Rectal smooth muscle tissue (tissue), 1 donor: Measurements from ENCODE around the gene ATP11A.

Experiments used
- H3K27ac ChIP-seq: one replicate; pipeline ENCODE4 v1.7.0; 2013; ENCODE audit warnings: low read depth, low read length, inconsistent platforms
- H3K27me3 ChIP-seq: one replicate; pipeline ENCODE4 v1.7.0; 2013; ENCODE audit warnings: low read length; ENCODE audit not compliant: control insufficient read depth, insufficient read depth
- H3K36me3 ChIP-seq: one replicate; pipeline ENCODE4 v1.7.0; 2013; ENCODE audit warnings: low read length; ENCODE audit not compliant: control insufficient read depth, insufficient read depth
- H3K4me1 ChIP-seq: one replicate; pipeline ENCODE4 v1.7.0; 2013; ENCODE audit warnings: low read length; ENCODE audit not compliant: control insufficient read depth, insufficient read depth
- H3K4me3 ChIP-seq: one replicate; pipeline ENCODE4 v1.7.0; 2013; ENCODE audit warnings: low read length
- H3K9ac ChIP-seq: one replicate; pipeline ENCODE4 v1.7.0; 2013; ENCODE audit warnings: low read length

ATP11A gene

GRCh38 chr13:112689303-112690245 lies at the start of gene ATP11A:
ATP11A (plus strand) TSS chr13:112690038; CDS start chr13:112690417, 379 bp downstream.
- peak within 1 kb of the TSS; percentile 78 for H3K9ac ChIP-seq
- H3K4me1 ChIP-seq: peaks cover 8% of the 10 kb centered on the region
- H3K27ac ChIP-seq: peak within 1 kb of the TSS; percentile 85
- no peaks in the 10 kb centered on the region for H3K36me3 ChIP-seq
- H3K4me3 ChIP-seq: peak within 1 kb of the TSS; percentile 71
- H3K27me3 ChIP-seq: no peaks in the 10 kb centered on the region

DNA sequence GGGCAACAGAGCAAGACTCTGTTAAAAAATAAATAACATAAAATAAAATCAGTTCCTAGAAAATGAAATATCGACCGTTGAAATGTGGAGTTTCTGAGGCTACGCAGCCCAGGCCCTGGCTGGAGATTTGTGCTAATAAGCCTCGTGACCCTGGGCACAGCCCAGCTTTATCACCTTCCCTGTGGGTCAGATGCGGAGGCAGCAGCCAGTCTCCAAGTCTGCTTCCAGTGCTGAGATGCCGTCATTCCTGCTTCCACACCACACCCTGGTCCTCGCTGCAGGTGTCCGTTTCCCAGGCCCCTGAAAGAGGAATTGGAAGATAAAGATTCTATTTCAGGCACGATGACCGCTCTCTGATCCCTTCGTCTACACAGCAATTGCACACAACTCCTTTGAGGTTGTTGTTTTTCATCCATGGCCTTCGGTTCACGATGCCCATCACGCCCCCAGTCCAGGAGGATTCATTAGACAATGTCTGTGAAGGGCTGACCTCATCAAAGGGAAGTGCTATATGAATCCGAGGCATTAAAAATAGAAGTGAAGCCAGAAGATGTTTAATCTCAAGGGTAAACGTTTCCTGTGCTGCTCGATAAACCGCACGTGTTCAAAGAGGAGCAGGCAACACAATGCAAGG lies 48.3 kb upstream of the ATP11A start:
- Histone ChIP-seq H3K27me3 (no peaks in the 10 kb centered on the region), H3K9ac (no peak overlapping the region), H3K4me1 (no peaks in the 10 kb centered on the region), H3K27ac (no peak overlapping the region), H3K4me3 (no peak overlapping the region), H3K36me3 (no peaks in the 10 kb centered on the region)

DNA sequence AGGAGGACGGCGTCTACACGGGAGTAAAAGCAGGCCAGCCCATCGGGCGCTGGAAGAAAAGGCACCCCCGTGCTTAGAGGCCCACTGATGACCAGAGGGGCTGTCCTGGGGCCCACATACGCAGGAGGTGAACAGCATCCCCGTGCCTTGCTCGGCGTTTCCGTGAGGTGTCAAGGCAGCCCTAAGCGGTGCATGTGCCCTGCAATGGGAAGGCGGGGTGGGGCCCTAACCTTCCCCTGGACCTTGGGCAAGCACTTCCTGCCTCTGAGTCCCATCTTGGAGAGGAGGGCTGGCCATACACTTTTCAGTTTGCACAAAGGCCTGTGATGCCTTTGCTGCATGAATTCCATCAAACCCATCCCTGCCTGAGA lies 47.8 kb upstream of the ATP11A start:
- Histone ChIP-seq H3K9ac (no peak overlapping the region), H3K4me1 (no peaks in the 10 kb centered on the region), H3K27me3 (no peaks in the 10 kb centered on the region), H3K36me3 (no peaks in the 10 kb centered on the region), H3K27ac (no peak overlapping the region), H3K4me3 (no peak overlapping the region)

- no peak overlapping the region for H3K9ac ChIP-seq
- H3K27ac ChIP-seq: no peak overlapping the region
- H3K36me3 ChIP-seq: no peaks in the 10 kb centered on the region
- no peak overlapping the region for H3K4me3 ChIP-seq
- H3K4me1 ChIP-seq: no peaks in the 10 kb centered on the region
- no peaks in the 10 kb centered on the region for H3K27me3 ChIP-seq
Observed at GRCh38 chr13:112643759-112644459, 45.9 kb upstream of the ATP11A start.

GRCh38 chr13:112645327-112645914 lies 44.4 kb upstream of the ATP11A start:
- Histone ChIP-seq H3K36me3 (no peaks in the 10 kb centered on the region), H3K4me3 (no peak overlapping the region), H3K27me3 (no peaks in the 10 kb centered on the region), H3K4me1 (no peaks in the 10 kb centered on the region), H3K9ac (no peak overlapping the region), H3K27ac (no peak overlapping the region)

DNA sequence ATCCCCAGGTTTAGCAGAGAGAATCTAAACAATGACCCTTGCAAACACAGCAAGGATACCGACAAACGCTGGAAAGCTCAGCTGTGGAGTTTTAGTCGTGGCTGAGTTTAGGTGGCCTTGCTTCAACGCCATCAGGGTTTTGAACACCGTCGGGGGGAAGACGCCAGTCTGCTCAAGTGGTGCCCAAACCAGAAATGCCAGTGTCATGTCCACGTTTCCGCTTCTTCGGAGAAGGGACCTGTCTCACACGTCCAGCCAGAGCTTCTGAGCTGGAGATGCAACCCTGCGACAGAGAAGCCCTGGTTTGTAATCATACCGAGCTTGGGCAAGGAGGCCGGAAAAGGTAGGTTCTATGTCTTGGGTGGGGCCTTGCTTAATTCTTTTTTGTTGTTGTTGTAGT lies 42.6 kb upstream of the ATP11A start:
- Histone ChIP-seq H3K4me1 (peaks cover 15% of the 10 kb centered on the region), H3K4me3 (no peak overlapping the region), H3K36me3 (no peaks in the 10 kb centered on the region), H3K9ac (no peak overlapping the region), H3K27me3 (no peaks in the 10 kb centered on the region), H3K27ac (no peak overlapping the region)

GRCh38 chr13:112648101-112648500 lies 41.7 kb upstream of the ATP11A start:
- Histone ChIP-seq H3K36me3 (no peaks in the 10 kb centered on the region), H3K27me3 (no peaks in the 10 kb centered on the region), H3K27ac (no peak overlapping the region), H3K9ac (no peak overlapping the region), H3K4me3 (no peak overlapping the region), H3K4me1 (peaks cover 21% of the 10 kb centered on the region)

- no peak overlapping the region for H3K4me3 ChIP-seq
- H3K36me3 ChIP-seq: no peaks in the 10 kb centered on the region
- no peak overlapping the region for H3K27ac ChIP-seq
- no peak overlapping the region for H3K9ac ChIP-seq
- no peaks in the 10 kb centered on the region for H3K27me3 ChIP-seq
- peaks cover 21% of the 10 kb centered on the region for H3K4me1 ChIP-seq
Observed at GRCh38 chr13:112648966-112649690, 40.7 kb upstream of the ATP11A start.

DNA sequence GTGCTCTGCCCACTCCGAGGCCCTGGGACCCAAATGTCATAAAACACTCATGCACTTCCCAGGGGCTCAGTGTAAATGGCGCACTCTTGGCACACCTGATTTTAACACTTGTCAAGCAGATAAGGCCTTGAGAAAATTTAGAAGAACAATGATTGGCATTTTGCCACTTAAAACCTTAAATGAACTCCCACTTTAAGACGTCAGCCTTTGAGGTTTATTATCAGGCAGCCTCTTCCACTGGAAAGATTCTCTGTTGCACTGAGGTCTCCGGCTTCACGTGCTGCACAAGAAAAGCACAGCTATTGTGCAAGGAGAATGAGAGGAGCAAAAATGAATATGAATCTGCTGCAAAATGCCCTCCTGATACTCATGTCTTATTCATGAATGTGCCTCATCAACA lies 38.5 kb upstream of the ATP11A start:
- H3K27ac ChIP-seq: peak overlapping the region; percentile 38
- no peaks in the 10 kb centered on the region for H3K36me3 ChIP-seq
- H3K9ac ChIP-seq: no peak overlapping the region
- no peak overlapping the region for H3K4me3 ChIP-seq
- no peaks in the 10 kb centered on the region for H3K27me3 ChIP-seq
- H3K4me1 ChIP-seq: peaks cover 21% of the 10 kb centered on the region

DNA sequence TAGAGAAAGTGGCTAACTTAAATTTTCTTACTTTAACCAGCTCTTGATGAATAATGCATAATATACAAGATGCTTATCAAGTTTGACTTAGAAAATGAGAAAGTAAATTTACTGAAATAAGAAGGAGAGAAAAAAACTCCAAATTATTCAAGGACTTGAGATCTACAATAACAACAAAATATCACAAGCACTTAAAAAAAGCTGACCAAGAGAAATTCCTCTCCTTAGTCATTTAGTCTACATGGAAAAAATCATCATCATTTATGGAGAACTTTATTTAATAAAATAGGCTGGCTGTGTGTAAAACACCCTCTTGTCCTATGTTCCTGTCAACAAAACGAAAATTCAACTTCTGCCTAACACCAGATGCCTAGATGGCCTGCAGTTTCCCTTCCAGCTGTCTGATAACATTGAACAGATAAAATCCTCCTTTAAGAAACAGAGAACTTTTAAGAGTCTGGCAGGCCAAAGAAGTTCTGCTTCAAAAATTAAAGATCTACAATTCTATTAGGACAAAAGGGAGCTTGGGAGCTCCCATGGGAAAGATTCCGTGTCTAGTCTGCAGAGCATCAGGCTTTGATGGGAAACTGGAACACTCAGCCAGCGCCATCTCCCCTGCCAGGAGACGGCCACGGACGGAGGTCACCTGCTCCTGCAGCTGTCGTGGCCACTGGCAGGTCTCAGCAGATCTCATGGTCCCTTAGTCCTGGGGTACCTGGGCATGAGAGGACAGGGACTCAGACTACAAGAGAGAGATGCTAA lies 37.9 kb upstream of the ATP11A start:
- peaks cover 21% of the 10 kb centered on the region for H3K4me1 ChIP-seq
- no peaks in the 10 kb centered on the region for H3K36me3 ChIP-seq
- H3K9ac ChIP-seq: no peak overlapping the region
- no peak overlapping the region for H3K4me3 ChIP-seq
- no peaks in the 10 kb centered on the region for H3K27me3 ChIP-seq
- peak overlapping the region; percentile 65 for H3K27ac ChIP-seq

DNA sequence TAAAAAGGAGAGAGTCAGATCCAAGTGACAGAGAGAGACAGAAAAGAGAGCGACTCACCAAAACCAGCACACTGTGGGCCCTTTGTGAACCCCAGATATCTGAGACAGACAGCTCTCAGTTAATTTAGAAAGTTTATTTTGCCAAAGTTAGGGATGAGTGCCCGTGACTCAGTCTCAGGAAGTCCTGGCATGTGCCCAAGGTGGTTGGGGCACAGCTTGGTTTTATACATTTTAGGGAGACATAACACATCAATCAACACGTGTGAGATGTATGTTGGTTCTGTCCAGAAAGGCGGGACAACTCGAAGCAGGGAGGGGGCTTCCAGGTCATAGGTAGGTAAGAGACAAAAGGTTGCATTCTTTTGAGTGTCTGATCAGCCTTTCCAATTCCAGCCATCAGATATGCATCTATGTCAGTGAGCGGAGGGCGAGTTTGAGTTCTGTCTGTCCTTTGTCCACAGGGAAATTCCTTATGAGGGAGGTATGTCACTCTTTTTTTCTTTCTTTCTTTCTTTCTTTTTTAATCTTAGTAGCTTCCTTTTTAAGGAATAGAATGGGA lies 37.2 kb upstream of the ATP11A start:
- Histone ChIP-seq H3K27ac (peak overlapping the region; percentile 65), H3K9ac (no peak overlapping the region), H3K27me3 (no peaks in the 10 kb centered on the region), H3K36me3 (no peaks in the 10 kb centered on the region), H3K4me3 (no peak overlapping the region), H3K4me1 (peaks cover 21% of the 10 kb centered on the region)
